ENCODE results near the gene ADK. TPM values are rescaled to one million over a fixed set of nuclear protein-coding genes. Genes with fewer than 3 reads are reported as not detected.
A peak's percentile ranks its signal among the peaks of the same experiment; 100 is the strongest.

ADK gene
- total RNA-seq, 2 experiments from 2014 or later: 52.8 to 54.4 TPM

- Mint-ChIP-seq H3K9me3 (no peaks in the 10 kb centered on the region), H3K4me1 (ENCODE audit: low read depth) (peaks cover 12% of the 10 kb centered on the region), H3K4me3 (no peak overlapping the region), H3K36me3 (no peaks in the 10 kb centered on the region), H3K27ac (no peak overlapping the region), H3K27me3 (no peaks in the 10 kb centered on the region)
- ChIA-PET CTCF (interaction anchor here (0.7 to 1.8 kb wide), 5 partner anchors 12 to 360 kb away, joined by 3 to 12 read pairs (median 3); no protein-coding TSS in a partner anchor), POLR2A (no interaction called here)
- no peak for DNase-seq
- intact Hi-C loops (cut with micrococcal nuclease): loop anchor here (2.0 to 5.0 kb wide), 2 partner anchors 279 to 471 kb away; no protein-coding TSS in a partner anchor
Observed at GRCh38 chr10:74738052-74738451, 587.0 kb downstream of the ADK start.

GRCh38 chr10:74738542-74738941 lies 587.5 kb downstream of the ADK start:
- no peaks in the 10 kb centered on the region for H3K27me3 Mint-ChIP-seq
- no peak for DNase-seq
- intact Hi-C loops (cut with micrococcal nuclease): loop anchor here (2.0 to 5.0 kb wide), 2 partner anchors 279 to 472 kb away; no protein-coding TSS in a partner anchor
- H3K36me3 Mint-ChIP-seq: no peaks in the 10 kb centered on the region
- CTCF ChIA-PET: interaction anchor here (0.7 to 1.8 kb wide), 5 partner anchors 11 to 359 kb away, joined by 3 to 12 read pairs (median 3); no protein-coding TSS in a partner anchor
- no peaks in the 10 kb centered on the region for H3K9me3 Mint-ChIP-seq
- H3K4me1 Mint-ChIP-seq (ENCODE audit: low read depth): peaks cover 12% of the 10 kb centered on the region
- H3K27ac Mint-ChIP-seq: no peak overlapping the region
- no peak overlapping the region for H3K4me3 Mint-ChIP-seq
- POLR2A ChIA-PET: no interaction called here

- CTCF ChIA-PET: interaction anchor here (0.5 to 1.8 kb wide), 5 partner anchors 11 to 556 kb away, joined by 3 to 12 read pairs (median 4); no protein-coding TSS in a partner anchor
- H3K4me1 Mint-ChIP-seq (ENCODE audit: low read depth): peaks cover 12% of the 10 kb centered on the region
- peak; percentile 55 for DNase-seq
- no peaks in the 10 kb centered on the region for H3K27me3 Mint-ChIP-seq
- H3K36me3 Mint-ChIP-seq: no peaks in the 10 kb centered on the region
- H3K4me3 Mint-ChIP-seq: no peak overlapping the region
- POLR2A ChIA-PET: no interaction called here
- H3K9me3 Mint-ChIP-seq: no peaks in the 10 kb centered on the region
- intact Hi-C loops (cut with micrococcal nuclease): loop anchor here (2.0 to 5.0 kb wide), 2 partner anchors 278 to 472 kb away; no protein-coding TSS in a partner anchor
- H3K27ac Mint-ChIP-seq: no peak overlapping the region
Observed at GRCh38 chr10:74738985-74739567, 588.1 kb downstream of the ADK start.

GRCh38 chr10:74743401-74743800 lies 592.4 kb downstream of the ADK start:
- H3K4me3 Mint-ChIP-seq: no peak overlapping the region
- CTCF ChIA-PET: no interaction called here
- POLR2A ChIA-PET: no interaction called here
- DNase-seq: no peak
- H3K36me3 Mint-ChIP-seq: no peaks in the 10 kb centered on the region
- peaks cover 8% of the 10 kb centered on the region for H3K4me1 Mint-ChIP-seq (ENCODE audit: low read depth)
- H3K9me3 Mint-ChIP-seq: no peaks in the 10 kb centered on the region
- intact Hi-C loops (cut with micrococcal nuclease): no loop called here
- no peak overlapping the region for H3K27ac Mint-ChIP-seq
- no peaks in the 10 kb centered on the region for H3K27me3 Mint-ChIP-seq

GRCh38 chr10:74745449-74745848 lies 594.4 kb downstream of the ADK start:
- no peak for DNase-seq
- intact Hi-C loops (cut with micrococcal nuclease): no loop called here
- no peak overlapping the region for H3K27ac Mint-ChIP-seq
- no peaks in the 10 kb centered on the region for H3K27me3 Mint-ChIP-seq
- CTCF ChIA-PET: interaction anchor here (0.7 kb wide), 1 partner anchor 326 kb away, joined by 3 read pairs; no protein-coding TSS in a partner anchor
- no peaks in the 10 kb centered on the region for H3K36me3 Mint-ChIP-seq
- no peaks in the 10 kb centered on the region for H3K9me3 Mint-ChIP-seq
- POLR2A ChIA-PET: no interaction called here
- no peaks in the 10 kb centered on the region for H3K4me1 Mint-ChIP-seq (ENCODE audit: low read depth)
- H3K4me3 Mint-ChIP-seq: no peak overlapping the region

DNA sequence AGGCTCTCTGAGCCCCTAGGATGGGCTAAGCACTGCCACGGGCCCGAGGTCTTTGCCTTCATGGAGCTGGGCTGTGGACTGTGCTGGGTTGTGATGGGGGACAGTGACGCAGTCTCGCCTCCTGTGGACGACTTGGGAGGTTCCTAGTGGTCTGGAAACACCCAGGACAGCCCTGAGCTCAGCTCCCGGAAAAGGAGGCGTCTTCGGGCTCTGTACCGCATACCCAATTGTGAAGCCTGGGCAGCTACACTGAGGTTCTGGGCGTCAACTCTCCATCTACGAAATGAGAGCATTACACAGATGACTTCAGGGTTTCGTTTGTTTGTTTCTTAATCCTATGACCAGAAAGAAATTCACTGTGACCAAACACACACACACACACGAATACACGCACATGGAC lies 595.8 kb downstream of the ADK start:
- ChIA-PET POLR2A (no interaction called here), CTCF (no interaction called here)

GRCh38 chr10:74748468-74749031 lies 597.5 kb downstream of the ADK start:
- intact Hi-C loops (cut with micrococcal nuclease): no loop called here
- CTCF ChIA-PET: no interaction called here
- POLR2A ChIA-PET: no interaction called here
- Mint-ChIP-seq H3K36me3 (no peaks in the 10 kb centered on the region), H3K9me3 (no peaks in the 10 kb centered on the region), H3K4me1 (ENCODE audit: low read depth) (peaks cover 7% of the 10 kb centered on the region), H3K27me3 (no peaks in the 10 kb centered on the region), H3K27ac (no peak overlapping the region), H3K4me3 (no peak overlapping the region)
- DNase-seq: no peak

More for the DNA sequence above, 595.8 kb downstream of the ADK start:
- Mint-ChIP-seq H3K27ac (no peak overlapping the region), H3K36me3 (no peaks in the 10 kb centered on the region), H3K4me1 (ENCODE audit: low read depth) (peaks cover 4% of the 10 kb centered on the region), H3K9me3 (no peaks in the 10 kb centered on the region), H3K4me3 (no peak overlapping the region), H3K27me3 (no peaks in the 10 kb centered on the region)
- no peak for DNase-seq
- intact Hi-C loops (cut with micrococcal nuclease): no loop called here

GRCh38 chr10:74750848-74751274 lies 599.8 kb downstream of the ADK start:
- Mint-ChIP-seq H3K27ac (no peak overlapping the region), H3K9me3 (no peaks in the 10 kb centered on the region), H3K4me1 (ENCODE audit: low read depth) (peaks cover 7% of the 10 kb centered on the region), H3K36me3 (no peaks in the 10 kb centered on the region), H3K4me3 (no peak overlapping the region), H3K27me3 (no peaks in the 10 kb centered on the region)
- intact Hi-C loops (cut with micrococcal nuclease): loop anchor here (10.0 kb wide), 1 partner anchor 354 kb away; a partner anchor contains a TSS
- ChIA-PET CTCF (no interaction called here), POLR2A (no interaction called here)
- peak; percentile 16 for DNase-seq

GRCh38 chr10:74752371-74753040 lies 601.5 kb downstream of the ADK start:
- ChIA-PET CTCF (no interaction called here), POLR2A (no interaction called here)
- Mint-ChIP-seq H3K36me3 (no peaks in the 10 kb centered on the region), H3K27ac (no peak overlapping the region), H3K9me3 (no peaks in the 10 kb centered on the region), H3K4me3 (no peak overlapping the region), H3K4me1 (ENCODE audit: low read depth) (peaks cover 7% of the 10 kb centered on the region), H3K27me3 (no peaks in the 10 kb centered on the region)
- DNase-seq: no peak
- intact Hi-C loops (cut with micrococcal nuclease): loop anchor here (10.0 kb wide), 1 partner anchor 352 kb away; a partner anchor contains a TSS

DNA sequence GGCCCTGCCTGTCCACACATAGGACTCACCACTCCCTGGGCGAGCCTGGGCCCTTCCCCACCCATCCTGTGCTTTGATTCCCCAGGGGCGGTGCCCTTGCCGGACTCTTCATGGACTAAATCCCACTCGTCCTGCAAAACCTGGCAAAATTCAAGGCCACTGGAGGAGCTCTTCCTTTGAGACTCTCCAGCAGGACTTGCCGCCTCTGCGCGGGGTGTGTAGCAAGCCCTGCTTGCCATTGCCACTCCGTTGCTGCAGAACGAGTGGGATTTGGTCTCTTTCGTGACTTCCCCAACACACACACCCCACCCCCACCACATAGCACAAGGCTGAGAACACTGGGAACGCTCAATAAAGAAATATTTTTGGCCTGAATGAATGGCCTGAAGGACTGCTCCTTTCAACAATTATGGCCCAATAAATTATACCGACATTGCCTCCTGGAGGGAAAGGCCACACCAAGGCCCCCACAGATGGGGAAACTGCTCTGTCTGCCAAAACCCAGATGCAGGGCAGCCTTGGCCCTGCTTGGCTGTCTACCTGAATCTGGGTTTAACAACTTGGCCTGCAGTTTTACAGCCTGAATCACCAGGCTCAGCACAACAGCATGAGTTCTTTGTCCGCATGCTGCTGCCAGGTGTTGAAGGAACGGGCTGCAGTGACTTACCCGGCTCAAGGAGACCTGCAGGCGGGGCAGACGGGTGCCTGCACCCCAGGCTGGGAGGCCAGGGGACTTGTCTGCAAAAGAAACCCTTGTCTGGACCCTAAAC lies 602.6 kb downstream of the ADK start:
- Mint-ChIP-seq H3K36me3 (no peaks in the 10 kb centered on the region), H3K4me3 (no peak overlapping the region), H3K27me3 (no peaks in the 10 kb centered on the region), H3K9me3 (no peaks in the 10 kb centered on the region), H3K27ac (no peak overlapping the region), H3K4me1 (ENCODE audit: low read depth) (peaks cover 7% of the 10 kb centered on the region)
- POLR2A ChIA-PET: no interaction called here
- CTCF ChIA-PET: no interaction called here
- DNase-seq: no peak
- intact Hi-C loops (cut with micrococcal nuclease): loop anchor here (10.0 kb wide), 1 partner anchor 351 kb away; a partner anchor contains a TSS

- no peak overlapping the region for H3K27ac Mint-ChIP-seq
- ChIA-PET POLR2A (no interaction called here), CTCF (no interaction called here)
- DNase-seq: no peak
- H3K4me1 Mint-ChIP-seq (ENCODE audit: low read depth): peaks cover 7% of the 10 kb centered on the region
- H3K9me3 Mint-ChIP-seq: no peaks in the 10 kb centered on the region
- H3K4me3 Mint-ChIP-seq: no peak overlapping the region
- intact Hi-C loops (cut with micrococcal nuclease): loop anchor here (10.0 kb wide), 1 partner anchor 350 kb away; a partner anchor contains a TSS
- no peaks in the 10 kb centered on the region for H3K27me3 Mint-ChIP-seq
- H3K36me3 Mint-ChIP-seq: no peaks in the 10 kb centered on the region
Observed at GRCh38 chr10:74754381-74754821, 603.4 kb downstream of the ADK start.

- intact Hi-C loops (cut with micrococcal nuclease): loop anchor here (10.0 kb wide), 1 partner anchor 350 kb away; a partner anchor contains a TSS
- Mint-ChIP-seq H3K4me3 (no peak overlapping the region), H3K27me3 (no peaks in the 10 kb centered on the region), H3K36me3 (no peaks in the 10 kb centered on the region), H3K9me3 (no peaks in the 10 kb centered on the region), H3K4me1 (ENCODE audit: low read depth) (peaks cover 7% of the 10 kb centered on the region), H3K27ac (no peak overlapping the region)
- DNase-seq: no peak
- POLR2A ChIA-PET: no interaction called here
- CTCF ChIA-PET: interaction anchor here (0.8 kb wide), 1 partner anchor 475 kb away, joined by 3 read pairs; no protein-coding TSS in a partner anchor
Observed at GRCh38 chr10:74755273-74755672, 604.3 kb downstream of the ADK start.
